ENCODE measurements around the gene BACH2.
A peak's percentile ranks its signal among the peaks of the same experiment; 100 is the strongest.
"Not testable (repeated sequence)": the region's sequence is repeated elsewhere in the genome, so short reads cannot be mapped to it uniquely, and the experiment has no call there.

The BACH2 gene
- 114 to 189 reads per million in 2 experiments for total RNA-seq

DNA sequence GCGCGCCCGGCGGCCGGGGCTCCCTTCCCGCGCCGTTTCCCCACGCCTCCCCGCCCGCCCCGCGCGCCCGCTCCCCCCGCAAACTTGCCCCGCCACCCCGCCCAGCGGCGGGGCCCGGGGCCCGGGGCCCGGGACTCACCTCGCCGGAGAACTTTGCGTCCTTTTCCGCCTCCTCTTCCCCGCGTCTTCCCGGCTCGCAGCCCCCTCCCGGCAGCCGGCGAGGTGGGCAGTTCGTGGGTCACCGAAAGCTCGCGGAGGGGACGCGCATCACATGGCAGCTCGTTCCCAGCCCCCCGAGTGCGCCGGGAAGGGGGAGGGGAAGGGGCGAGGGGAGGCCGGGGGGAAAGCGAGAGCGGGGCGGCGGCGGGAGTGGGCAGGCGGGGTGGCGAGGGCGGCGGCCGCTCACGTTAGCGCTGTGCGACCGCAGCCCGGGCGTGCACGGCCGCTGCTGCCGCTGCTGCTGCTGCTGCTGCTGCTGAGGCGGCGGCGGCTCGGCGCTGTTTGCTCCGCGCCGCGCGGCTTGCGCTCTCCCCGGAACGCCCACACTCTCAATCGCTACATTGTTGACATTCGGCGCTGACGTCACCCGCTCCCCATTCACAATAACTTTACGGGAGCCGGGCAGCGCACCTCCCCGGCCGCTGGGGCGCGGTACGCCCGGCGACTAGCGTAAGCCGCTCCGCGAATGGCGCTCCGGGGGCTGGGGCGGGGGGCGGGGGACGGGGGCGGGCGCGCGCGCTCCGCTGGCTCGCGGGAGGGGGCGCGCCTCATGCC lies at the start of gene BACH2:
BACH2 (minus strand) TSS at position 503 of the 774 bp plus-strand sequence. CDS start 287,999 bp downstream, outside the sequence.
- DNase-seq (ENCODE audit: low read depth), result peak; percentile 93

DNA sequence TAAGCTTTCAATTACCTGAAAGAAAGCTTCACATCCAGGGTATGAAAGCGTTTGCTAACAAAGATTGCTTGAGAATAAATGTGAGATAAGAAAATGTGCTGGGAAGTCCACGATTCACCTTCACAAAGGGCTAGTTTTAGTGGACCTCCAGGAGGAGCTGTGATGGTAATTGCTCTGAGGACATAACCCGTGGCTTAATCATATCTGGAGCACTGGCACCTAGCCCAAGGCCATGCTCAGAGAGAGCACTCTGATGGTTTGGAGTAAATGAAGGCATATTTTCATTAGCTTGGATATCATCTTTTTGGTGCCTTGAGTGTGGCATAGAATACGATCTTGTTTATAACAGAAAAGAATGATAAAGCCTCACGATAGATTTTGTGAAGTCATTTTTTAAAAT lies 46.9 kb upstream of the BACH2 start:
- DNase-seq (ENCODE audit: low read depth), result no peak

DNA sequence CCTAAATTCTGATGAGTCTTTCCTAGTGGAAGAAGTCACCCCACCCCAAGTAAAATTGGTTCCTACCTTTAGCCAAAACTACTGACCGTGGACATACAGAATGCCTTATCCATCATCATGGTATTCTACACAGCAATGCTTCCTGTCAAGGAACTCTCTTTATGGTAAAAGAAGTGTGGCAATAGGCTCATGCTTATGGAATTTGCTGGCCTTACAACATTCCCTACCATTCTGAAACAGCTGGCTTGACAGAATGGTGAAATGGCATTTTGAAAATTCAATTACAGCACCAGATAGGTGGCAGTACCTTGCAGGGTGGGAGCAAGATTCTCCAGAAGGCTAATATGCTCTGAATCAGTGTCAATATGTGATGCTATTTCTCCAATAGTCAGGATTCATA lies 41.8 kb upstream of the BACH2 start:
- no peak for DNase-seq (ENCODE audit: low read depth)

DNA sequence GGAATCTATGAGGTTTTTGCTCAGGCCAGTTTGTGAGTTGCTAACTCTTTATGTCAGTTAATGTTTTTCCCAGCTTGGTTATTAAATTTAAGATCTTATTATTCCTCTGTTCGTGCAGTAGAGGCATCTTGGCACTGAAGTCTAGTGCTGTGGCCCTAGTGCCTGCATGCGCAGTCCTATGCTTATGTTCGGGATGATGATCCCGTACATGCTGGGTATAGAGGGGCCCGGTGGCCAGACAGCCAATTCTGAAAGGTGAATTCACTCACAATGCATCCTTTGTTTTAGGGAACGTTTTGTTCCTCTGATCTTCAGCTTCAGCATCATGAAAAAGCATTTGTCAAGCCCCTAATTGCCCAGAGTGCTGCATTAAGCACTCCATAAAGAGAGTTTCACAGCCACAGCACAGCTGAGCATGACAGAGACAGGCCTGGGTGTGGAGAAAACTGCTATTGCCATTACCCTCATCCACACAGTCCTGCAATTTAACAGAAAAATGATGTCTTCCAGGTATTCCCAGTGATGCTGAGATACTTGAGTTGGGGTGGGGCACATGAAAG lies 39.8 kb upstream of the BACH2 start:
- no peak for DNase-seq (ENCODE audit: low read depth)

DNA sequence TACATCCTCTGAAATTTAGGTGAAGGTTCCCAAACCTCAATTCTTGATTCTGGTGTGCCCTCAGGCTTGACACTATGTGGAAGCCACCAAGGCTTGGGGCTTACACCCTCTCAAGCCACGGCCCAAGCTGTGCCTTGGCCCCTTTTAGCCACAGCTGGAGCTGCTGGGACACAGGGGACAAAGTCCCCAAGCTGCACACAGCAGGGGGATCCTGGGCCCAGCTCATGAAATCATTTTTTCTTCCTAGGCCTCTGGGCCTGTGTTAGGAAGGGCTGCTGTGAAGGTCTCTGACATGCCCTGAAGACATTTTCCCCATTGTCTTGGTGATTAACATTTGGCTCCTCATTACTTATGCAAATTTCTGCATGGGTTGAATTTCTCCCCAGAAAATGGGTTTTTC lies 37.3 kb upstream of the BACH2 start:
- no peak for DNase-seq (ENCODE audit: low read depth)

DNA sequence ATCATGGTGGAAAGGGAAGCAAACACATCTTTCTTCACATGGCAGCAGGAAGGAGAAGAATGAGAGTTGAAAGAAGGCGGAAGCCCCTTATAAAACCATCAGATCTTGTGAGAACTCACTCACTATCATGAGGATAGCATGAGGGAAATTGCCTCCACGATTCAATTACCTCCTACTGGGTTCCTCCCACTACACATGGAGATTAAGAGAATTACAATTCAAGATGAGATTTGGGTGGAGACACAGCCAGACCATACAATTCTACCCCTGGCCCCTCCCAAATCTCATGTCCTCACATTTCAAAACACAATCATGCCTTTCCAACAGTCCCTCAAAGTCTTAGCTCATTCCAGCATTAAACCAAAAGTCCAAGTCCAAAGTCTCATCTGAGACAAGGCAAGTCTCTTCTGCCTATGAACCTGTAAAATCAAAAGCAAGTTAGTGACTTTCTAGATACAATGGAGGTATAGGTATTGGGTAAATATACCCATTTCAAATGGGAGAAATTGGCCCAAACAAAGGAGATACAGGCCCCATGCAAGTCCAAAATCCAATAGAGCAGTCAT lies 36.4 kb upstream of the BACH2 start:
- not testable (repeated sequence) for DNase-seq (ENCODE audit: low read depth)

DNA sequence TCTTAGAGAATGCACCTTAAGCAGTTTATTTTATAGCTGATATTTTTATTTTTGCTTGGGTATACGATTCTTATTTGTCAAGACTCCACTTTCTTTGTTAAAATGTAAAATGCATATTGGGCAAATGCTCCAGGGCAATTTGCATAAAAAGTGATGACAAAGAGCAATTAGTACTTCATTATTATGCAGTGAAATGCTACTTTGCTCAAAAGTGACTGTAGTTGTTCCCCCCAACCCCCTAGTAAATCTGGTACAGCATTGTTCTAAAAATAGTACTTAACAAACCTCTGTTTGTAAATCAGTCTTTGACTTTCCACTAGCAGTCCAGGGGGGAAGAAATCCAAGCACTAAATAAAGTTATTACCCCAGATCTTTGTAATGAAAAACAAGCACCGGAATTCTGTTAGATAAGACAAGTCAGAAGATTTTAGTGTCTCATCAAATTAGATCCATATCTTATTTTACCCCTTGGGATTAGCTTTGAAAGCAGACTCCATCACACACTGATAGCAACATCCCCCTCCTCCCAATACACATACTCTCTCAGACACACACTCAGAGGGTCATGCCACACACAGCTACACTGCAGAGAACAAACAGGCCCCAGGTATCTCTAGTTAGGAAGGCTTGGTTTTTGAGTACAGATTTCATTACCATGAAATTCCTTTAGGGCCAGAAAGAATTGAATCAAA lies 32.9 kb upstream of the BACH2 start:
- DNase-seq (ENCODE audit: low read depth), result no peak

DNA sequence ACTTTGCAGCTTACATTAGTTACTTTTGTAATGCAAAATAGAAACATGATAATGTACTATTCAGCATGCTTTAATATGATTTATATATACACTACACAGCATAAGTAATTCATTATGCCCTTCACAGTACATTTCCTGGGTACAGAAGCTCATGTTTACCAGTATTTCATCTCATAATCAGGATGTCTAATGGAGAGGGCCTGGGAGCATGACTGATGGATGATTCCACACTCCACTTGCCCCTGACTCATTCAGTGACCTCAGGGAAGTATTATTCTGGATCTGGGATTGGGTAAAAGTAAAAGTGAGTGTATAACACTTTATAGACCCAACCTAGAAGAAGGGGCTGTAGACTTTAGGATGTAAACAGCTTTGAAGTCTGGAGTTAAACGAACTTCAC lies 31.4 kb upstream of the BACH2 start:
- DNase-seq (ENCODE audit: low read depth), result no peak

DNA sequence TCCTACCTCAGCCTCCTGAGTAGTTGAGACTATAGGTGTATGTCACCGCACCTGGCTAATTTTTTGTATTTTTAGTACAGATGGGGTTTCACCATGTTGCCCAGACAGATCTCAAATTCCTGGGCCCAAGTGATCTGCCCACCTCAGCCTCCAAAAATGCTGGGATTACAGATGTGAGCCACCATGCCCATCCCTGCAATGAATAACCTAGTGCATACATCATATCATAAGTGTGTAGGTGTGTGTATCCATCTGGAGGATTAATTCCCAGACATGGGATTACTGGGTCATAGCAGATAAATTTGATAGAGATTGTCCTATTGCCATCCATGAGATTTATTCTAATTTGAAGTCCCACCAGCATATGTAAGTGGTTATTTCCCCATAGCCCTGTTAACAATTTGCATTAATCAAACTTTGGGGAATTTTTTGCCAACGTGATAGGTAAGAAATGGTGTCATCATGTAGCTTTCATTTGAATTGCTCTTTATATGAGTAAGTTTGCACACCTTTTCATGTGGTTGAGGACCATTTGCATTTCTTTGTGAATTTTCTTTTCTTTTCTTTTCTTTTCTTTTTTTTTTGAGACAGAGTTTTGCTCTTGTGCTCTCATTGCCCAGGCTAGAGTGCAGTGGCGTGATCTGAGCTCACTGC lies 29.9 kb upstream of the BACH2 start:
- no peak for DNase-seq (ENCODE audit: low read depth)

DNA sequence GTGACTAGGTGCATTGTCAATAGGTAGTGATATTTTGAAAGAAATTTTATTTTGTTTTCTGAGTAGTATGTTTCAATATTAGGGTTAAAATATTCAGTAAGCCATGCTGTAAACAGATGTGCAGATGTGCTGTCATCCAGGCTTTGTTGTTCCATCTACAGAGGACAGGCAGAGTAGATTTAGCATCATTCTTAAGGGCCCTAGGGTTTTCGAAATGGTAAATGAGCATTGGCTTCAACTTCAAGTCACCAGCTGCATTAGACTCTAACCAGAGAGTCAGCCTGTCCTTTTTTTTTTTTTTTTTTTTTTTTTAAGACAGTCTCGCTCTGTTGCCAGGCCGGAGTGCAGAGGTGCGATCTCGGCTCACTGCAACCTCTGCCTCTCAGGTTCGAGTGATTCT lies 27.1 kb upstream of the BACH2 start:
- DNase-seq (ENCODE audit: low read depth), result no peak

DNA sequence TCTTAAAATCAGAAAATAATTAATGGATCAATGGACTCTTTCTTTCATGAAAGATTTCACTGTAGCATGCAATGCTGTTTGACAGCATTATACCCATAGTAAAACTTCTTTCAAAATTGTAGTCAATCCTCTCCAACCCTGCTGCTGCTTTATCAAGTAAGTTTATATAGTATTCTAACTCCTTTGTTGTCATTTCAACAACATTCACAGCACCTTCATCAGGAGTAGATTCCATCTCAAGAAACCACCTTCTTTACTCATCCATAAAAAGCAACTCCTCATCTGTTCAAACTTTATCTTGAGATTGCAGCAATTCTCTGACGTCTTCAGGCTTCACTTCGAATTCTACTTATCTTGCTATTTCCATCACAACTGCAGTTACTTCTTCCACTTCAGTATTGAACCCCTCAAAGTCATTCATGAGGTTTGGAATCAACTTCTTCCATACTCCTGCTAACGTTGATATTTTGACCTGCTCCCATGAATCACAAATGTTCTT lies 26.4 kb upstream of the BACH2 start:
- no peak for DNase-seq (ENCODE audit: low read depth)

DNA sequence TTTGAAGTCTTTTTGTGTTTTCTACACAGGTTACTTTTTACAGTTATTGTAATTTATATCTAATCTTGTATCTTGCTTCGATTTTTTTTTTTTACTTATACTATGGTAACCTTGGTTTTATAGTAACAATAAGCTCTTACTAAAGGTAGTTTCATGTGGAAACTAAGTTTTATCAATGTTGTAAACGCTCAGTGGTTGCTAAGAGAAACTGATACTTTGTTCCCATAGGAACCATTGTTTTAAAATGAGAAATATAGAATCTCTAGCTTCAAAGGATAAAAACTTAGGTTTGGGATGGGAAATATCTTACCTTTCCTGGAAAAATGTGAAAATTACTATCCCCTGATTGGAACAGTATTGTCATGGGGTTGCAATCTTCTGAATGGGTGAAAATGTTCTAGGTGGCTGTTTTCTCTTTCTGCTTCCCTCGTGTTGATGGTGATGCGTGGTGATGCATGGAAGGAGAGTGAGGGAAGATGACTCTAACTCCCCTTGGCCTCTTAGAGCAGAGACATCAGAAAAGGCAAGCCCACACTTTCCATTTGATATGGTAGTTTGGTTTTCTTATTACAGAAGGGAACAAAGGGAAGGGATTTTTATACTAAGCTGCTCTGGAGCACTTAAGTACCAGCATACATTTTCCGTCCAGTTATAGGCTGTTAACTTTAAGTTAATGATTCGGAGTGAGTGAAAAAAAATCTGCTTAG lies 23.5 kb upstream of the BACH2 start:
- DNase-seq (ENCODE audit: low read depth), result no peak

DNA sequence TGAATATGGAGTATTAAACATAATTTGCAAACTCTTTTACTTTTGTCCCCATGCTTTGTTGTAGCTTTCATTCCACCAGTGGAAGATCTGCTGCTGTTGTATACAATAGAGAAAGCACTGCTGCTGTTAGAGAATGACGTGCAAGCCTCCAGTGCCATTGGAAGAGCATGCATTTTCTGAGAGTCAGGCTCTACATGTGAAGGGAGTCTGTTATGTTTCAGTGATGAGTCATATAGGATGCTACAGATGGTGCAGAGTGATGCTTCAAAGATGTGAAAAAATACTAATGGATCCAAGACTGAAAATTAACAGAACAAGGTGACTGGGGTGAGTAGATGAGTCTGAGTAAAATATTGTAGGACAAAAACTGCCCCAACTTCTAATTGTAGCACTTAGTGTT lies 22.4 kb upstream of the BACH2 start:
- DNase-seq (ENCODE audit: low read depth), result no peak

DNA sequence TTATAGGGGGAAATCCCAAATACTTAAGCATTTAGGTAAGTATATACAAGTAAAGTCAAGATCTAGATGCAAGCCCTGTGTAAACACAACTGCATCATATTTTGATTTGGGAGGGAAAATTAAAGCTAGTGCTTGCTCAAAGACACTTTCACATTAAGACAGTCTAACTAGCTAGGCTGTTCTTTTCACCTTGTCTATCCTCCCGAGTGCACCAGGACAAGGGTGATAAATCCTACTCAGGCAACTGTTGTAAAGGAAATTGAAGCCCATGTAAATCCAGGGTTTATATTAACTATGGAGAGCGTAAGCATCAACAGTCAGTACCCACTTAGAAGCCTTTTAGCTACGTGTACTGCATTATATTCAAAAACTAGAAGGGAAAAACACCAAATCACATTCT lies 19.3 kb upstream of the BACH2 start:
- DNase-seq (ENCODE audit: low read depth), result no peak

DNA sequence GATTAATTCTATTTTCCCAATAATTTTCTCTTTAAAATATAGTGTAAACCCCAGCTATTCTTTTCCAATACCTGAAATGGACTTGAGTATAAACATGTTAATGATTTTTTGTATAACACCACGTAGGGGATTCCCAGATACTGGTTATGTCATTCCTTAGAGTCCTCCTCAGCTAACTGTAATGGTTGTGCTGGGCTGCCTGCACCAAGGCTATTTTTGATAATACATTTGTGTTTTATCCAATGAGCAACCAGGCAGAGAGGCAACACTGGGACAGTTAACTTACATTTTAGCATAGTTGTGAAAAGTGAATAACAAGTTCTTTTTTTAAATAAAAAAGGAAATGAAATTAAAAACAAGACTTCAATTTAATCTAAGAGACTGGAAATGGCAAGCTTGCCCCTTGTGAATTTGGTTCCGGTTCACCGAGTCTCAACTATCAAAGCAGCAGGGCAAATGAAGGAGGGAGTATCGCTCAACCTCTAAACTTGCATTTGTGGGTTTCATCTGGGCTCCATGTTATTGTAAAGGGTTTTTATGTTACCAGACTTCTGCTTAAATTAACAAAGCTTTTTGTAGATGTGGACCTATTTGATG lies 18.8 kb upstream of the BACH2 start:
- DNase-seq (ENCODE audit: low read depth), result no peak

DNA sequence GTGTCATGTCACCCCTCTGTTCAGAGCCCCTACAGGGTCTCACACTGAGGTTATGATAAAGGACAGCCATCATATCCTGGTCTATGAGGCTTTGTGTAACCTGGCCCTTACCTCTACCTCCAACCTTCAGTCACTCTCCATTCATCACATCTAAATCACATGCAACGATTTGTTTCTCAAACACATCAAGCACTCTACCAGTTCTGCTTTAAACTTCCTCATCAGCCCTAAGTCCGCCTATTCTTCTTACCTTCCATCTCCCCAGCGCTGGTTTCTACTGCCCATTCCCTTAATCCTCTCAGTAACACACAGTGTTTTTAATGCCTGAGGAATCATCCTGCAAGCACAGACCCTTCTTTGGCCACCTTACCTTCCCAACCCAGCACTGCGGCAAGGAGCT lies 17.9 kb upstream of the BACH2 start:
- no peak for DNase-seq (ENCODE audit: low read depth)

DNA sequence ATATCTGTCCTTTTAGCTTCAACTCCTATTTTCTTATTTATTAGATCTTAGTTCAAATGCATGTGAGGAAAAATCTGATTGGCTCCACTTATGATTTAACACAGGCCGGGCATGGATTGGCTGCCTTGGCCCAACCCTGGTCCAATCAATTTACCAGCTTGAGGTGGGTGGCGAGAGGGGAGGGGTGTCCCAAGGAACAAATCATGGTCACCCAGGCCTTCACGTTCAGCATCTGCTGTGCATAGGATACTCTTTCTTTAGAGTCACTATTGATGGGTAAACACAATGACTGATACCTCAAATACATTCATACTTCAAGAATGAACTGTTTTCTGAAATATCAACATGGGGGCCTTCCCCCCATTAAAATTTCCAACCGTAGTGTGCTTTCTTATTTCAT lies 14.9 kb upstream of the BACH2 start:
- no peak for DNase-seq (ENCODE audit: low read depth)

DNA sequence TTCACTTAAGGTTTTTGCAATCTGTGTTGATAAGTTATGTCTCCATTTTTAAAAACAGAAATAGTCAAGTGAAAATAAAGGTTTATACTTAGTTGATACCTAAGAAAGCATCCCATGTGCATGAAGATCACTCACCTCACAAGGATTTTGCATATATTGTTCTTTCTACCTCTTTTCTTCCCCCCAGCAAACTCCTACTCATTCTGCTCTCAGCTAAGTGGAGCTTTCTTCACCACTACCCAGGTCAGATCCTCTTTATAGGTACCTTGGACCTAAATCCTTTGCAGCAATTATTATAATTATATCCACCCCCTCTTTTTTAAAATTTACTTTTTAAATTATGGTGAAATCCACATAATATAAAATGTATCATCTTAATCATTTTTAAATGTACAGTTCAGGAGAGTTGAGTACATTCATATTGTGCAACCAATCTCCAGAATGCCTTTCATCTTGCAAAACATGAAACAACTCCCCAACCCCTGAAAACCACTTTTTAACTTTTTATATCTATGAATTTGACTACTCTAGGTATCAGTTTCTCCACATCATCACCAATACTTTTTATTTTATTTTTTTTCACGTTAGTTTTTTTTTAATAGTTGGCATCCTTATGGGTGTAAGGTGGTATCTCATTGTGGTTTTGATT lies 9.3 kb upstream of the BACH2 start:
- DNase-seq (ENCODE audit: low read depth), result no peak

DNA sequence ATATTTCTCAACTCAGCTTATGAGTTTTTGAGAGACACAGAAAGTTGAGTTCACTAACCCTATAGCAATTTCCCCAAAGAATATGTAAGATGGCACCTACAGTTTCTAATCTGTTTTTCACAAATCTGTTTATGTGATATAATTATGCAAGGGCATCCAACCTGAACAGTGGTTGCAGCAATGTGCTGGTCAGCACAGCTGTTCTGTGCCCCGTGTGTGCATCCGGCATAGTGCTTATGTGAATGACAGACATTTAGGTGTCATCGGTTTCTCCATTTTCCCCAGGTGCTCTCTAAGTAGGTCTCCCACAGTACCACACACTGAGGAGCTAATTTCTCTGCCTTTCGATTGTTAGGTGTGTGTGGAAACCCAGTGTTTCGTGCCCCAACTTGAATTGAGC lies 7.7 kb upstream of the BACH2 start:
- no peak for DNase-seq (ENCODE audit: low read depth)

DNA sequence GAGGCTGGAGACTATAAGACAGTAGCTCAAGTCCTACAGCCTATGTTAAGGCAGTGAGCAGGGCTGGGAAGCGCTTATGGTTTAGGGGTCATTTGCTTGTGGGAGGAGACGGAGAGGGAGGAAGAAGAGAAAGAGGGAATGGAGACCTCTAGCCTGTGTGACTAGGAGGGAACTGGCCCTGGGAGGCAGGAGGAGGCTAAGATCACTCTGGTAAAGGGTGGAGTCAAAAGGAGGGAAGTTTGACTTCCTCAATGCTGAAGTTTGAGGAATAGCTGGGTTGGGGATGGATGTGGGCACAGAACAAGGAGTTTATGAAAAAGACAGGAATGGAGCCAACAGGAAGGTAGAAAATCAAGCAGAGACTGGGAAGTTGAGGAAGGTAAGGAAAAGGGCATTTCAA lies 6.4 kb upstream of the BACH2 start:
- DNase-seq (ENCODE audit: low read depth), result no peak

DNA sequence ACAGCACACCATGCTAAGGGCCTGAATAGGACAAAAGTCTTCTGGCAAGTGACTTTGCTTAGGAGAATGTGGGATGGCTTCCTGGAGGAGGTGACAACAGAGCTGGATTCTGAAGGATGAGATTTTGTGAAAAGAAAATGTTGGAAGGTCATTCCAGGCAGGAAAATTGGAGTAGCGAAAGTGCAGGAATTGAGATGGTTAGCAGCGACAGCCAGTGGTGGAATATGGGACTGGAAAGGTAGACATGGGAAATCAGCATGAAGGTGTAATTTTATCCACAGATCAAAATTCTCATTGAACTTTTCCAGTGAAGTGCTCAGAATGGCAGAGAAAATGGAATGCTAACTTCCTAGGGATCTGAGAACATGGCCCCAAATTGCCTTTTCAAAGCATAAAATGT lies 5.7 kb upstream of the BACH2 start:
- DNase-seq (ENCODE audit: low read depth), result no peak

All from T follicular helper cell (primary cell).